ENCODE results near the gene JSRP1. TPM values are rescaled to one million over a fixed set of nuclear protein-coding genes. Genes with fewer than 3 reads are reported as not detected.

JSRP1 gene
- total RNA-seq, 2 experiments from 2014 or later, result 0.27 TPM; not detected in 1

- Mint-ChIP-seq H3K27ac (peak within 1 kb of the TSS; percentile 99), H3K9me3 (no peaks in the 10 kb centered on the region), H3K4me1 (peaks cover 56% of the 10 kb centered on the region), H3K4me3 (peak within 1 kb of the TSS; percentile 97), H3K36me3 (ENCODE audit: low read depth) (peaks cover 59% of the 10 kb centered on the region), H3K27me3 (no peaks in the 10 kb centered on the region)
- ChIA-PET CTCF (interaction anchor here (0.6 to 2.7 kb wide), 20 partner anchors 10 to 400 kb away, joined by 3 to 14 read pairs (median 3); partner anchors contain the start of genes AMH and JSRP1), POLR2A (interaction anchor here (0.6 kb wide), 1 partner anchor 274 kb away, joined by 4 read pairs; no protein-coding TSS in a partner anchor)
- DNase-seq, result peak; percentile 97
These were observed 19.7 kb downstream of the JSRP1 start, which contains the start of the genes PLEKHJ1 and SF3A2 for GRCh38 chr19:2236314-2237050. TSS of gene PLEKHJ1 (minus strand) at chr19:2236329. CDS start at chr19:2236248, 81 bp downstream. TSS of gene SF3A2 (plus strand) at chr19:2236824. CDS start at chr19:2243419, 6,595 bp downstream.

- peaks cover 56% of the 10 kb centered on the region for H3K36me3 Mint-ChIP-seq (ENCODE audit: low read depth)
- H3K4me3 Mint-ChIP-seq, result peak overlapping the region; percentile 97
- peak overlapping the region; percentile 99 for H3K27ac Mint-ChIP-seq
- peaks cover 51% of the 10 kb centered on the region for H3K4me1 Mint-ChIP-seq
- POLR2A ChIA-PET, result interaction anchor here (0.6 kb wide), 2 partner anchors 226 to 273 kb away, joined by 3 to 4 read pairs; no protein-coding TSS in a partner anchor
- CTCF ChIA-PET, result interaction anchor here (0.6 to 1.3 kb wide), 19 partner anchors 10 to 400 kb away, joined by 3 to 5 read pairs (median 3); partner anchors contain the start of gene AMH
- H3K9me3 Mint-ChIP-seq, result no peaks in the 10 kb centered on the region
- no peak for DNase-seq
- no peaks in the 10 kb centered on the region for H3K27me3 Mint-ChIP-seq
These were observed 20.2 kb downstream of the JSRP1 start for GRCh38 chr19:2236064-2236313.

- Mint-ChIP-seq H3K36me3 (ENCODE audit: low read depth) (peaks cover 51% of the 10 kb centered on the region), H3K4me1 (peaks cover 46% of the 10 kb centered on the region), H3K4me3 (peak overlapping the region; percentile 97), H3K27me3 (no peaks in the 10 kb centered on the region), H3K9me3 (no peaks in the 10 kb centered on the region), H3K27ac (peak overlapping the region; percentile 99)
- ChIA-PET POLR2A (interaction anchor here (0.6 kb wide), 2 partner anchors 225 to 273 kb away, joined by 3 to 4 read pairs; no protein-coding TSS in a partner anchor), CTCF (interaction anchor here (0.6 to 1.3 kb wide), 20 partner anchors 9 to 401 kb away, joined by 3 to 5 read pairs (median 3); partner anchors contain the start of gene AMH)
- DNase-seq, result peak; percentile 24
These were observed 20.7 kb downstream of the JSRP1 start for GRCh38 chr19:2235381-2236063.

GRCh38 chr19:2234996-2235380 is 21.2 kb downstream of the JSRP1 start:
- peak overlapping the region; percentile 88 for H3K27ac Mint-ChIP-seq
- ChIA-PET CTCF (interaction anchor here (0.6 to 1.1 kb wide), 3 partner anchors 39 to 338 kb away, joined by 3 to 4 read pairs (median 3); no protein-coding TSS in a partner anchor), POLR2A (no interaction called here)
- H3K9me3 Mint-ChIP-seq, result no peaks in the 10 kb centered on the region
- H3K27me3 Mint-ChIP-seq, result no peaks in the 10 kb centered on the region
- peaks cover 48% of the 10 kb centered on the region for H3K36me3 Mint-ChIP-seq (ENCODE audit: low read depth)
- DNase-seq, result no peak
- peak overlapping the region; percentile 97 for H3K4me3 Mint-ChIP-seq
- peaks cover 42% of the 10 kb centered on the region for H3K4me1 Mint-ChIP-seq

- Mint-ChIP-seq H3K27me3 (no peaks in the 10 kb centered on the region), H3K27ac (peak overlapping the region; percentile 88), H3K4me3 (peak overlapping the region; percentile 97), H3K9me3 (no peaks in the 10 kb centered on the region), H3K4me1 (peaks cover 33% of the 10 kb centered on the region), H3K36me3 (ENCODE audit: low read depth) (peaks cover 49% of the 10 kb centered on the region)
- ChIA-PET POLR2A (no interaction called here), CTCF (no interaction called here)
- DNase-seq, result no peak
These were observed 22.5 kb downstream of the JSRP1 start for GRCh38 chr19:2233601-2234280.

- POLR2A ChIA-PET, result no interaction called here
- Mint-ChIP-seq H3K27ac (peak overlapping the region; percentile 74), H3K27me3 (no peaks in the 10 kb centered on the region), H3K9me3 (no peaks in the 10 kb centered on the region), H3K4me3 (no peak overlapping the region), H3K36me3 (ENCODE audit: low read depth) (peaks cover 38% of the 10 kb centered on the region), H3K4me1 (peaks cover 20% of the 10 kb centered on the region)
- CTCF ChIA-PET, result interaction anchor here (0.8 kb wide), 1 partner anchor 28 kb away, joined by 3 read pairs; no protein-coding TSS in a partner anchor
- no peak for DNase-seq
These were observed 23.7 kb downstream of the JSRP1 start for GRCh38 chr19:2232286-2233151.

- ChIA-PET POLR2A (no interaction called here), CTCF (no interaction called here)
- H3K4me3 Mint-ChIP-seq, result no peak overlapping the region
- no peaks in the 10 kb centered on the region for H3K9me3 Mint-ChIP-seq
- peaks cover 18% of the 10 kb centered on the region for H3K4me1 Mint-ChIP-seq
- no peak for DNase-seq
- H3K27me3 Mint-ChIP-seq, result no peaks in the 10 kb centered on the region
- no peak overlapping the region for H3K27ac Mint-ChIP-seq
- peaks cover 34% of the 10 kb centered on the region for H3K36me3 Mint-ChIP-seq (ENCODE audit: low read depth)
These were observed 24.5 kb downstream of the JSRP1 start for GRCh38 chr19:2231621-2232221.

- H3K9me3 Mint-ChIP-seq, result no peaks in the 10 kb centered on the region
- no peaks in the 10 kb centered on the region for H3K27me3 Mint-ChIP-seq
- no peak for DNase-seq
- peaks cover 15% of the 10 kb centered on the region for H3K4me1 Mint-ChIP-seq
- H3K27ac Mint-ChIP-seq, result no peak overlapping the region
- H3K36me3 Mint-ChIP-seq (ENCODE audit: low read depth), result peaks cover 31% of the 10 kb centered on the region
- no peak overlapping the region for H3K4me3 Mint-ChIP-seq
- ChIA-PET POLR2A (no interaction called here), CTCF (interaction anchor here (0.7 to 1.1 kb wide), 2 partner anchors 40 to 43 kb away, joined by 3 read pairs; no protein-coding TSS in a partner anchor)
These were observed 25.2 kb downstream of the JSRP1 start for GRCh38 chr19:2230807-2231533.

GRCh38 chr19:2230033-2230531 is 26.1 kb downstream of the JSRP1 start:
- ChIA-PET POLR2A (interaction anchor here (0.6 kb wide), 2 partner anchors 72 to 304 kb away, joined by 3 to 14 read pairs; no protein-coding TSS in a partner anchor), CTCF (interaction anchor here (0.7 to 1.1 kb wide), 2 partner anchors 41 to 43 kb away, joined by 3 read pairs; no protein-coding TSS in a partner anchor)
- no peaks in the 10 kb centered on the region for H3K27me3 Mint-ChIP-seq
- H3K27ac Mint-ChIP-seq, result no peak overlapping the region
- no peak overlapping the region for H3K4me3 Mint-ChIP-seq
- H3K9me3 Mint-ChIP-seq, result no peaks in the 10 kb centered on the region
- peaks cover 32% of the 10 kb centered on the region for H3K36me3 Mint-ChIP-seq (ENCODE audit: low read depth)
- DNase-seq, result no peak
- H3K4me1 Mint-ChIP-seq, result peaks cover 13% of the 10 kb centered on the region

- no peaks in the 10 kb centered on the region for H3K27me3 Mint-ChIP-seq
- H3K4me3 Mint-ChIP-seq, result no peak overlapping the region
- H3K4me1 Mint-ChIP-seq, result peaks cover 9% of the 10 kb centered on the region
- ChIA-PET CTCF (interaction anchor here (0.5 kb wide), 1 partner anchor 76 kb away, joined by 5 read pairs; no protein-coding TSS in a partner anchor), POLR2A (interaction anchor here (0.6 kb wide), 2 partner anchors 71 to 303 kb away, joined by 3 to 14 read pairs; no protein-coding TSS in a partner anchor)
- H3K9me3 Mint-ChIP-seq, result no peaks in the 10 kb centered on the region
- no peak for DNase-seq
- peaks cover 30% of the 10 kb centered on the region for H3K36me3 Mint-ChIP-seq (ENCODE audit: low read depth)
- H3K27ac Mint-ChIP-seq, result no peak overlapping the region
These were observed 26.8 kb downstream of the JSRP1 start for GRCh38 chr19:2229103-2230032.

Data from activated CD4-positive, alpha-beta T cell treated with anti-CD3 and anti-CD28 coated beads, Interleukin-2, amount 10 ng/mL, durations not matched to agents 7 days and 5 days (primary cell).